RWPE1 (cell line): Measurements from ENCODE around the gene KCNJ18.
"Not testable (repeated sequence)": the region's sequence is repeated elsewhere in the genome, so short reads cannot be mapped to it uniquely, and the experiment has no call there.

Experiments used
- CTCF ChIA-PET: fragments of 350-600 bp; sonication (Branson Sonifier 250); formaldehyde crosslinking; extraction: SDS; loops from one replicate; lab custom pipeline; 2021; lab: Yijun Ruan, JAX
- POLR2A ChIA-PET: fragments of 400-600 bp; formaldehyde crosslinking; extraction: SDS; loops from one replicate; lab custom pipeline; 2020; ENCODE audit warnings: antibody characterized with exemption; ENCODE audit not compliant: low non-redundant PET; lab: Yijun Ruan, JAX
- DNase-seq: peaks from one replicate; pipeline ENCODE4 v3.0.0; 2012; ENCODE audit warnings: low spot score
- H3K27ac ChIP-seq: fragments of 450-650 bp; 2 replicates; pipeline ENCODE4 v1.5.1; 2017
- CTCF ChIP-seq: fragments of 450-650 bp; conservative IDR thresholded peaks from 2 replicates; pipeline ENCODE4 v1.5.1; 2017; ENCODE audit warnings: low read depth, mild to moderate bottlenecking

Gene KCNJ18

GRCh38 chr17:21668746-21669508 is 23.4 kb upstream of the KCNJ18 start:
- CTCF ChIA-PET, H3K27ac ChIP-seq, DNase-seq, POLR2A ChIA-PET: not testable (repeated sequence)

- POLR2A ChIA-PET, DNase-seq, H3K27ac ChIP-seq, CTCF ChIA-PET: not testable (repeated sequence)
These were observed 22.5 kb upstream of the KCNJ18 start for GRCh38 chr17:21669616-21670360.

GRCh38 chr17:21670361-21671155 is 21.8 kb upstream of the KCNJ18 start:
- DNase-seq, POLR2A ChIA-PET, H3K27ac ChIP-seq, CTCF ChIA-PET: not testable (repeated sequence)

GRCh38 chr17:21671437-21671836 is 20.9 kb upstream of the KCNJ18 start:
- H3K27ac ChIP-seq, CTCF ChIA-PET, DNase-seq, POLR2A ChIA-PET: not testable (repeated sequence)

GRCh38 chr17:21671871-21672270 is 20.5 kb upstream of the KCNJ18 start:
- DNase-seq, POLR2A ChIA-PET, CTCF ChIA-PET, H3K27ac ChIP-seq: not testable (repeated sequence)

GRCh38 chr17:21673451-21674241 is 18.7 kb upstream of the KCNJ18 start:
- CTCF ChIA-PET, H3K27ac ChIP-seq, POLR2A ChIA-PET, DNase-seq: not testable (repeated sequence)

- no peak for DNase-seq
- CTCF ChIA-PET, result no interaction called here
- POLR2A ChIA-PET, result no interaction called here
- H3K27ac ChIP-seq, result no peak overlapping the region
- TF ChIP-seq CTCF, result no peak
These were observed 18.0 kb upstream of the KCNJ18 start for GRCh38 chr17:21674242-21674731.

GRCh38 chr17:21674891-21675738 is 17.2 kb upstream of the KCNJ18 start:
- CTCF ChIA-PET, H3K27ac ChIP-seq, DNase-seq, POLR2A ChIA-PET: not testable (repeated sequence)

- POLR2A ChIA-PET, CTCF ChIA-PET, H3K27ac ChIP-seq, DNase-seq: not testable (repeated sequence)
These were observed 16.6 kb upstream of the KCNJ18 start for GRCh38 chr17:21675739-21676130.
